ENCODE data around the gene CLDND2.

GRCh38 chr19:51339687-51340656 is 28.8 kb downstream of the CLDND2 start:
- TF ChIP-seq CTCF (IDR thresholded peaks at IDR 0.05; ENCODE audit: poor library complexity), result no peak
- no peak for TF ChIP-seq EZH2phosphoT487 (IDR thresholded peaks at IDR 0.05; ENCODE audit: low read depth, severe bottlenecking, unreplicated experiment)

Measured in hepatocyte (in vitro differentiated cells).